ENCODE measurements around the gene SHMT1.
"Not testable (repeated sequence)": the region's sequence is repeated elsewhere in the genome, so short reads cannot be mapped to it uniquely, and the experiment has no call there.

SHMT1 gene

GRCh38 chr17:18344021-18344420 is 19.3 kb downstream of the SHMT1 start:
- no peak overlapping the region for H3K9ac ChIP-seq (ENCODE audit: low read depth, low read length, poor library complexity, severe bottlenecking)
- H3K36me3 ChIP-seq (ENCODE audit: insufficient read depth, low read length): peaks cover 68% of the 10 kb centered on the region; the same call in 1 of the 2 replicates
- H3K9me3 ChIP-seq (ENCODE audit: insufficient read depth, low read depth, low read length): no peaks in the 10 kb centered on the region

DNA sequence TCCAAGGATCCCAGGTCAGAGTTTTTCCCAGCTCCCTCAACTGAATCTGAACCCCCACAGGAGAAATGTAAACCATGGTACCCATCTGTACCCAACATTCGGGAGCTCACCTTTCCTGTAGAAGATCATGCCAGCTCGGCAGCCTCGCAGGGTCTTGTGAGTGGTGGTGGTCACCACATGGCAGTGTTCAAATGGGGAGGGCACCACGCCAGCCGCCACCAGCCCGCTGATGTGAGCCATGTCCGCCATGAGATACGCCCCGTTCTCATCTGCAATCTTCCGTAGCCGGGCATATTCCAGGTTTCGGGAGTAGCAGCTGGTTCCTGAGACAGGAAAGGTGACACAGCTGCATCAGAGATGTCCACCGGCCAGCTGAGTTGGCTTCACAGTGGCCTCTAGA is 23.4 kb downstream of the SHMT1 start:
- Histone ChIP-seq H3K4me2 (ENCODE audit: low read depth, low read length, poor library complexity, severe bottlenecking) (no peak overlapping the region), H3K9me3 (ENCODE audit: insufficient read depth, low read depth, low read length) (no peaks in the 10 kb centered on the region), H3K27me3 (ENCODE audit: insufficient read depth, low read length, poor library complexity, severe bottlenecking) (no peaks in the 10 kb centered on the region), H3K9ac (ENCODE audit: low read depth, low read length, poor library complexity, severe bottlenecking) (no peak overlapping the region), H3K4me3 (ENCODE audit: low read length, poor library complexity, severe bottlenecking) (no peak overlapping the region), H3K4me1 (ENCODE audit: insufficient read depth, low read length, poor library complexity, severe bottlenecking) (no peaks in the 10 kb centered on the region), H3F3A (ENCODE audit: low read depth) (no peaks in the 10 kb centered on the region), H2AFZ (ENCODE audit: low read length) (no peak overlapping the region), H3K36me3 (ENCODE audit: insufficient read depth, low read length) (peaks cover 50% of the 10 kb centered on the region; the same call in 1 of the 2 replicates), H4K20me1 (ENCODE audit: insufficient read depth, low read length, poor library complexity, severe bottlenecking) (no peaks in the 10 kb centered on the region), H3K79me2 (ENCODE audit: insufficient read depth, low read length) (no peaks in the 10 kb centered on the region), H3K9me2 (replicated peaks; ENCODE audit: low read depth, low read length) (no peaks in the 10 kb centered on the region)
- no peak for TF ChIP-seq CTCF (conservative IDR thresholded peaks at IDR 0.05; ENCODE audit: low read length)

More at GRCh38 chr17:18344021-18344420, 19.3 kb downstream of the SHMT1 start:
- no peak overlapping the region for H2AFZ ChIP-seq (ENCODE audit: low read length)
- no peaks in the 10 kb centered on the region for H3F3A ChIP-seq (ENCODE audit: low read depth)
- H3K9me2 ChIP-seq (replicated peaks; ENCODE audit: low read depth, low read length): no peaks in the 10 kb centered on the region
- no peaks in the 10 kb centered on the region for H3K4me1 ChIP-seq (ENCODE audit: insufficient read depth, low read length, poor library complexity, severe bottlenecking)
- TF ChIP-seq CTCF (conservative IDR thresholded peaks at IDR 0.05; ENCODE audit: low read length) (no peak), EZH2phosphoT487 (IDR thresholded peaks at IDR 0.05; ENCODE audit: borderline replicate concordance) (no peak)
- H4K20me1 ChIP-seq (ENCODE audit: insufficient read depth, low read length, poor library complexity, severe bottlenecking): no peaks in the 10 kb centered on the region
- H3K79me2 ChIP-seq (ENCODE audit: insufficient read depth, low read length): no peaks in the 10 kb centered on the region
- H3K4me2 ChIP-seq (ENCODE audit: low read depth, low read length, poor library complexity, severe bottlenecking): no peak overlapping the region
- no peak overlapping the region for H3K4me3 ChIP-seq (ENCODE audit: low read length, poor library complexity, severe bottlenecking)
- no peaks in the 10 kb centered on the region for H3K27me3 ChIP-seq (ENCODE audit: insufficient read depth, low read length, poor library complexity, severe bottlenecking)

DNA sequence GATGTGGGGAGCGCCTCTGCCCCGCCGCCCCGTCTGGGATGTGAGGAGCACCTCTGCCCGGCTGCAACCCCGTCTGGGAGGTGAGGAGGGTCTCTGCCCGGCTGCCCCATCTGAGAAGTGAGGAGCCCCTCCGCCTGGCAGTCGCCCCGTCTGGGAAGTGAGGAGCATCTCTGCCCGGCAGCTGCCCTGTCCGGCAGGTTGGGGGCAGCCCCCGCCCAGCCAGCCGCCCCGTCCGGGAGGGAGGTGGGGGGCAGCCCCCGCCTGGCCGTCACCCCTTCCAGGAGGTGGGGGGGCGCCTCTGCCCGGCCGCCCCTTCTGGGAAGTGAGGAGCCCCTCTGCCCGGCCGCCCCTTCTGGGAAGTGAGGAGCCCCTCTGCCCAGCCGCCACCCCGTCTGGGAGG is 25.2 kb downstream of the SHMT1 start:
- not testable (repeated sequence) for H2AFZ ChIP-seq (ENCODE audit: low read length); H3K79me2 ChIP-seq (ENCODE audit: insufficient read depth, low read length); H3K9me2 ChIP-seq (replicated peaks; ENCODE audit: low read depth, low read length); H3K4me1 ChIP-seq (ENCODE audit: insufficient read depth, low read length, poor library complexity, severe bottlenecking); H4K20me1 ChIP-seq (ENCODE audit: insufficient read depth, low read length, poor library complexity, severe bottlenecking); H3K4me3 ChIP-seq (ENCODE audit: low read length, poor library complexity, severe bottlenecking); H3F3A ChIP-seq (ENCODE audit: low read depth); H3K4me2 ChIP-seq (ENCODE audit: low read depth, low read length, poor library complexity, severe bottlenecking); H3K27me3 ChIP-seq (ENCODE audit: insufficient read depth, low read length, poor library complexity, severe bottlenecking); H3K9ac ChIP-seq (ENCODE audit: low read depth, low read length, poor library complexity, severe bottlenecking); H3K9me3 ChIP-seq (ENCODE audit: insufficient read depth, low read depth, low read length)
- H3K36me3 ChIP-seq (ENCODE audit: insufficient read depth, low read length): peaks cover 54% of the 10 kb centered on the region; the same call in 1 of the 2 replicates

DNA sequence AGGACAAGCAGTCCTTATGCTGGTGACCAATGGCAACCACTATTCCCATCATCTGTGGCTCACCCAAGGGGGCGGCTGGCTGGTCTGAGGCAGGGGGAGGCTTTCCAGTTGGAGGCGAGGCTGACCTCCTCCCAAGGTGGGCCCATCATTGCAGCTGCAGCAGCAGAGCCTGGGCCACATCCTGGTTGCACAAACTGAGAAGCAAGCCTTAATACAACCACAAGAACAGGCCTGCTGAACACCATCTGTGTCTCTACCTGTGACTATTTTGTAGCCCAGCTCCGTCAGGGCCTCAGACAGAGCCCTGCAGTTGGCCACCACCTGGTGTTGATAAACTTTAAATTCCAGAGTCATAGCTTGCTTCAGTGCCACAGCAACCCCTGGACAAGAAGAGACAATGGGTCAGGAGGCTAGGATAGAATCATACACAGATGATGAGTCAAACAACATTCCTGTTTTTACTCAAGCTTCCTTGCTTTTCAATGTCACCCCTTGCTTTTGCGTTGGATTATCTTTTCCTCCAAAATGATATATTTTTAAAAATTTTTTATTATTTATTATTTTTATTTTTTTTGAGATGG is 30.4 kb downstream of the SHMT1 start:
- H3K4me1 ChIP-seq (ENCODE audit: insufficient read depth, low read length, poor library complexity, severe bottlenecking): no peaks in the 10 kb centered on the region
- no peaks in the 10 kb centered on the region for H3K9me3 ChIP-seq (ENCODE audit: insufficient read depth, low read depth, low read length)
- no peak overlapping the region for H2AFZ ChIP-seq (ENCODE audit: low read length)
- no peak overlapping the region for H3K4me2 ChIP-seq (ENCODE audit: low read depth, low read length, poor library complexity, severe bottlenecking)
- H3K4me3 ChIP-seq (ENCODE audit: low read length, poor library complexity, severe bottlenecking): no peak overlapping the region
- TF ChIP-seq CTCF (conservative IDR thresholded peaks at IDR 0.05; ENCODE audit: low read length): no peak
- no peaks in the 10 kb centered on the region for H3K9me2 ChIP-seq (replicated peaks; ENCODE audit: low read depth, low read length)
- no peaks in the 10 kb centered on the region for H3K79me2 ChIP-seq (ENCODE audit: insufficient read depth, low read length)
- H4K20me1 ChIP-seq (ENCODE audit: insufficient read depth, low read length, poor library complexity, severe bottlenecking): no peaks in the 10 kb centered on the region
- H3F3A ChIP-seq (ENCODE audit: low read depth): no peaks in the 10 kb centered on the region
- no peaks in the 10 kb centered on the region for H3K27me3 ChIP-seq (ENCODE audit: insufficient read depth, low read length, poor library complexity, severe bottlenecking)
- H3K9ac ChIP-seq (ENCODE audit: low read depth, low read length, poor library complexity, severe bottlenecking): no peak overlapping the region
- peaks cover 60% of the 10 kb centered on the region for H3K36me3 ChIP-seq (ENCODE audit: insufficient read depth, low read length)
